GM13976 (cell line): ENCODE data around the gene CRACDL.

Source experiments
- DNase-seq: peaks from one replicate; pipeline ENCODE4 v3.0.0; 2012; ENCODE audit warnings: low spot score
- in situ Hi-C: fragments of 300-500 bp; cut with MboI; formaldehyde crosslinking; loops from one replicate; pipeline ENCODE4 v1.12.0; 2022; ENCODE audit warnings: low sequenced_read_pairs, mixed read lengths, inconsistent platforms; ENCODE audit not compliant: unreplicated experiment
- TF ChIP-seq, protein P1 (sequence below): IDR thresholded peaks from 2 replicates; pipeline ENCODE4 v1.5.1; 2012; ENCODE audit warnings: borderline replicate concordance, mild to moderate bottlenecking; ENCODE audit not compliant: insufficient read depth; ENCODE audit errors: extremely low read depth, missing control alignments, control extremely low read depth

Gene CRACDL

DNA sequence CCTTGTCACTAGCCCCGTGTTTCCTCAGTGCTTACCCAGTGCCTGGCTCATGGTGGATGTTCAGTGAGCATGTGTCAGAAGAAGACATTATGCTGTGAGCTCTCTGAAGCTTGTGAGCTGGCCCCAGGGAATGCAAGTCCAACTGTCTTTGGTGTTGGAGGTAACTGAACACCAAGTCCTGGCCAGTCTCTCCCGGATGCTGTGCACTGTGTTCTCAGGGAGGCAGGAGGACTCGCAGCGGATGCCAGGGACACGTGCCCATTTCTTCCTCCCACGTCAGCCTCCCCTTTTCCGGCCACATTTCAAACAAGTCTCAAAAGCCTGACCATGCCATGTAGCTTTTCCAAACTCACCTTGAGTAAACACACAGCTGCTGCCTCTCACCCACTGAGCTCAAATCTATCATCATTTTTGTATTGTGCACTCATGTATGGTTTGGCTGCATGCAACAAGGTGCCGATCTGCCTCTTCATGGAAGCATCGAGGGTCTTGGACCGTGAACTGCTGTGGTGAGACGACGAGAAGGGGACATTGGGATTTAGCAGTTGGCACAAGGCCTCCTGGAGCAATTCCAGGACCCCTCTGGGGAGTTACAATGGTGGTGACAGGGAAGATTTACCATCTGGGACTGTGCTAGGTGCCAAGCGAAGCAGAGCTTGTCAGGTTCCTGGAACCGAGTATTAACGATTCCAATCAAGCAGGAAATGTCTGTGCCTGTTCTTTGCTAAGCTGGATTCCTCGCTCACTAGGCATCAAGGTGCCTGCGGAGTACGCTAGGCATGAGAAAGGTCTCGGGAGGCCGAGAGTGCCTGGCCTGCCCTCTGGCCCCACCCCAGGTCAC lies 160.7 kb downstream of the CRACDL start:
- TF ChIP-seq, protein P1, sequence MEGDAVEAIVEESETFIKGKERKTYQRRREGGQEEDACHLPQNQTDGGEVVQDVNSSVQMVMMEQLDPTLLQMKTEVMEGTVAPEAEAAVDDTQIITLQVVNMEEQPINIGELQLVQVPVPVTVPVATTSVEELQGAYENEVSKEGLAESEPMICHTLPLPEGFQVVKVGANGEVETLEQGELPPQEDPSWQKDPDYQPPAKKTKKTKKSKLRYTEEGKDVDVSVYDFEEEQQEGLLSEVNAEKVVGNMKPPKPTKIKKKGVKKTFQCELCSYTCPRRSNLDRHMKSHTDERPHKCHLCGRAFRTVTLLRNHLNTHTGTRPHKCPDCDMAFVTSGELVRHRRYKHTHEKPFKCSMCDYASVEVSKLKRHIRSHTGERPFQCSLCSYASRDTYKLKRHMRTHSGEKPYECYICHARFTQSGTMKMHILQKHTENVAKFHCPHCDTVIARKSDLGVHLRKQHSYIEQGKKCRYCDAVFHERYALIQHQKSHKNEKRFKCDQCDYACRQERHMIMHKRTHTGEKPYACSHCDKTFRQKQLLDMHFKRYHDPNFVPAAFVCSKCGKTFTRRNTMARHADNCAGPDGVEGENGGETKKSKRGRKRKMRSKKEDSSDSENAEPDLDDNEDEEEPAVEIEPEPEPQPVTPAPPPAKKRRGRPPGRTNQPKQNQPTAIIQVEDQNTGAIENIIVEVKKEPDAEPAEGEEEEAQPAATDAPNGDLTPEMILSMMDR = no peak
- in situ Hi-C loops = no loop called here

DNA sequence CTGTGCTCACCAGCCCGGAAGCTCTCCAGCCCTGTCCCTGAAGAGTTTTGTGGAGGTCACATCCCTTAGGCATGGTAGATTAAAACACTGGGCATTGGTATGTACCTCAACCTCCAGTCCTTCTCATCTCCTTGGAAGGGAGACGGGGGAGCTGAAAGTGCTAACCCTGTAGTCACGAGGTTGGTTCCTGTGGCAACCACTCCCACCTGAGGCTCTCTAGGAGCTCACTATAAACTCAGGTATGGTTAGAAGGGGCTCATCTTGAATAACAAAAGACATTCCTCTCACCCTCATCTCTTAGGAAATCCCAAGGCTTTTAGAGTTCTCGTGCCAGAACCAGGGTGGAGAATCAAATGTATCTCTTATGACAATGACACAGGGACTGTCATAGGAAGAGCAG lies 162.1 kb downstream of the CRACDL start:
- TF ChIP-seq, protein P1 = no peak
- in situ Hi-C loops = no loop called here

More for the DNA sequence above, 160.7 kb downstream of the CRACDL start:
- DNase-seq = no peak

DNA sequence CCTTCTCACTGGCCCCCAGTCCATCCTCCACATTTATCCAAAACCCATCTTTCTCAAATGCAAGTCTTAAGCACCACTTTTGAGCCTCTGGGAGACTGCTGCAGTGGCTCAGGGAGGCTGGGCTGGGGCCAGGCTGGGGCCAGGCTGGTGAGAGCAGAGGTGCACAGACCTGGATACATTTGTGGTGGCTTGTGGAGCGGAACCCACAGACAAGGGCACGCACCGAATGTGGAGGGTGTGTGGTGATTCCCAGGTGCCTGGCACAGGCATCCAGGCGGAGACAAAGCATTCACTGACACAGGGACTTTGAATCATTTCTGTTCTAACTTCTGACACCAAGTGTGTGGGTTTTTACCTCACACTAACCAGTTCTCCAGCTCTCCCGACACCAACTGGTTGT lies 162.9 kb downstream of the CRACDL start:
- no peak for DNase-seq
- in situ Hi-C loops = no loop called here
- TF ChIP-seq, protein P1 = no peak

More for the DNA sequence above, 162.1 kb downstream of the CRACDL start:
- no peak for DNase-seq

DNA sequence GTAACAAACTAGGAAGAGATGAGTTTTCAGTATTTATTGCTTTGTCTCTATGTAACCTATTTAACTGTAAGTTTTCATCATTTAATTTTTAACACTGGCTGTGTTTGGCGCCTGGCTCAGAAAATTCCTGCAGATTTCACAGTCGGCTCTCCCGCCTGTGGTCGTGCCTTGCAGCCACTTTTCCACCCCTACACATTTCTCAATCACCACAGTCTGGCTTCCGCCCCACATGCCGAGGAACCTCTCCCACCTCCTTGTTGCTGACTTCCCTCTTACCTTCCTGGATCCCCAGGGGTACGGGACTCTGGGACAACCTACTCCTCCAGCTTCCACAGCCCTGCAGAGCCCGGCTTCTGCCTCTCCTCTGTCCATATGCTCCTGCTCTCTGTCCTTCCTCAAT lies 163.5 kb downstream of the CRACDL start:
- TF ChIP-seq, protein P1 = no peak
- DNase-seq = no peak
- in situ Hi-C loops = no loop called here

DNA sequence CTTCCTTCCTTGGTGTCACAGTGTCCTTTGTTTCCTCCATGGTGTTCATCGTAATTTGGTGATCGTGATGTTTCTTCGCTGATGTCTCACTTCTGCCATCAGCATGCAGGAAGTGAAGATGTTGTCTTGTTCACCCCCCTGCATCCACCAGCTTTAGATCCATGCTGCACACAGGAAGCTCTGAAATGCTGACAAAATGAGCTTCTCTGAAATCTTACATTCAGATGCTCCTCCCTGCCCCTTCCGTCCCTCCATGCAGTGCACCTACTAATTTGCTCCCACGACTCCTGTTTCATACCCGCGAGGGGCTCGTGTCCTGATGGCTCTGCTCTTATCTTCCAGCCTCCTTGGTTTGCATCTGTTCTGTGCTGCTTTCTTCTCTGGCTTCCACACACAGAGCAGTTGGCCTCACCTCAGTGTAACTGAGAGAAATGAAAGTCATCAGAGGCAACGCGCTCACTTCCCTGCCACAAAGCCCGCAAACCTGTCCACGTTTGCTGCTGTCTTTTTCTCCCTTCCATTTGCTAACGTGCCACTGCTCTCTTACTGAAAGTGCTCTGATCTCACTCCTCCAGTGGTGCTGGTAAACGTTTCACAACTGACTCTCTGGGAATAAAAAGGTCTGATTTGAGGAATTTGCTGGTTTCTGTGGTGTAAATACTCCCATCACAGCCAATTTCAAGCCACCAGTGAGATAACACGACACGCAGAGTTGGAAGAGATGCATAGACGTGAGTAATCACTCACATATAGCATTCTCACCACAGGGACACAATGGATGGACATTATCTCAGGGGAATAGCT lies 164.1 kb downstream of the CRACDL start:
- in situ Hi-C loops = no loop called here
- no peak for DNase-seq
- TF ChIP-seq, protein P1 = no peak

DNA sequence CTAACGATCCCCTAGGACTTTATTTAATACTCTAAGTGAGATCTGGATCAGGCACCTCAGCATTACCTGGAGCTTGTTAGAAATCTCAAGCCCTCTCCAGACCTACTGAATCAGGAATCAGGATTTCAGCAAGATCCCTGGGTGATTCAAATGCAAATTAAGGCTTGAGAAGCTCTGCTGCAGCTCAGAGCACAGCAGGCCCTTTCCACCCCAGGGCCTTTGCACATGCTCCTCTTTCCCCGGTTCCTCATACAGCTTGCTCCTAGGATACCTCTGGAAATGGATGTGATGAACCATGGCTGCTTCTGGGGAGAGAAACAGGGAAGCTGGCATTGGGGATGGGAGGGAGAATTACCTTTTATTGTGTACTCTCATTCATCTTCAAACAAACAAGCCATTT lies 164.8 kb downstream of the CRACDL start:
- no peak for DNase-seq

More for the DNA sequence above, 164.8 kb downstream of the CRACDL start:
- in situ Hi-C loops = no loop called here
- TF ChIP-seq, protein P1 = no peak
